Measurements from ENCODE around the gene PRSS23.
"Not testable (repeated sequence)": the region's sequence is repeated elsewhere in the genome, so short reads cannot be mapped to it uniquely, and the experiment has no call there.

The PRSS23 gene

GRCh38 chr11:86812322-86812670, 12.0 kb downstream of the PRSS23 start:
- DNase-seq (ENCODE audit: low read depth in 1 of 2, low spot score in 1 of 2) = no peak

DNA sequence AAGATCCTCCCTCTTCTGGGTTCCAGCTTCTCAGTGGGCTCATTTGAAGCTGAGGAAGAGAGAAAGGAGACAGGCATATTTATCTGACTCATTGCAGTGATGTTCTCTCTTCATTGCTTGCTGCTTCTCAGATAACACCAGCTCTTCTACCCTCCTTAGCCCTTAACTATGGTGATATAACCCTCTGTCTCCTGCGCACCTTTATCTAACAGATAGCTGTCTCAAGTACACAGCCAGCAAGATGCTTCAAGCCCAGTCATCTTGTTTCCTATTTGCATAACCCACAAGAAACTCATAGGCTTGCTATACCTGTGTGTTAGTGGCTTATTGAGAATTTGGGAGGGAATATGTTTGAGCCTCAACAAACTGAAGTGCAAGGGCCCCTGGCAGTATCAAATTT, 12.6 kb downstream of the PRSS23 start:
- no peak for DNase-seq (ENCODE audit: low read depth in 1 of 2, low spot score in 1 of 2)

DNA sequence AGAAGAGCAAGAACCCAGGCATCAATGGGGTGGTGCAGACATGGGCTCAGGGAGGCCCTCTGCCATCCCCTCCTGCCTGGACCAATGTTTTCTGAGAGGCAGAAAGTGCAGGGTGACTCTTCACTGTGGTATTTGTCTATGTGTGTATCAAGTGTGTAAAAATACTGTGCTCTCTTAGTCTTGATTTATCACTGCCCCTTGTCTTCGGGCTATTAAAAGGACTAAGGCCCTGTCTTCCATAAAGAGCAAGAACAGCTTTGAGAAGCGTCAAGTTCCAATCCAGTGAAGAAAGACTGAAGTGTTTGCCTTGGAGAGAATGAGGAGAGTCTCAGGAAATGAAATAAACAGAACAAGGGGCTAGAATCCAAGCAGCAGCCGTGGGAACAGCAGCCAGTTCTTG, 14.4 kb downstream of the PRSS23 start:
- DNase-seq (ENCODE audit: low read depth in 1 of 2, low spot score in 1 of 2) = no peak

DNA sequence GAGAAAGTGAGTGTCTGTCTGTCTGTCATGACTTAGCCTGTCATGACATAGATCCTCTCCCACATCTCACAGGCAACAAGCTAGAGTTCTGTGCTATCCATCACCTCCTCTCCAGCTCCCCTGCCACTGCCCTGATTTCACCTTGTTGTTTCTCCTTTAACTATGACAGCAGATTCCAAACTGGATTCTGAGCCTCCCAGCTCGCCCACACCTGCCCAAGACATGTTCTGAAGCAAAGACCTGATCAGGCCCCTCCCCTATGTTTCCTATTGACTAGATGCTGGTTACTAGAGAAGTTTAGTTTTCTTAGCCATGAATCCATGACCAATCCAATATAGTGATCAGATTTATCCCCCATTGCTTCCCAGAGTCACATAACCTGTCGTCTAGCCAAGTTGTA, 15.4 kb downstream of the PRSS23 start:
- no peak for DNase-seq (ENCODE audit: low read depth in 1 of 2, low spot score in 1 of 2)

GRCh38 chr11:86816251-86816726, 15.9 kb downstream of the PRSS23 start:
- no peak for DNase-seq (ENCODE audit: low read depth in 1 of 2, low spot score in 1 of 2)

DNA sequence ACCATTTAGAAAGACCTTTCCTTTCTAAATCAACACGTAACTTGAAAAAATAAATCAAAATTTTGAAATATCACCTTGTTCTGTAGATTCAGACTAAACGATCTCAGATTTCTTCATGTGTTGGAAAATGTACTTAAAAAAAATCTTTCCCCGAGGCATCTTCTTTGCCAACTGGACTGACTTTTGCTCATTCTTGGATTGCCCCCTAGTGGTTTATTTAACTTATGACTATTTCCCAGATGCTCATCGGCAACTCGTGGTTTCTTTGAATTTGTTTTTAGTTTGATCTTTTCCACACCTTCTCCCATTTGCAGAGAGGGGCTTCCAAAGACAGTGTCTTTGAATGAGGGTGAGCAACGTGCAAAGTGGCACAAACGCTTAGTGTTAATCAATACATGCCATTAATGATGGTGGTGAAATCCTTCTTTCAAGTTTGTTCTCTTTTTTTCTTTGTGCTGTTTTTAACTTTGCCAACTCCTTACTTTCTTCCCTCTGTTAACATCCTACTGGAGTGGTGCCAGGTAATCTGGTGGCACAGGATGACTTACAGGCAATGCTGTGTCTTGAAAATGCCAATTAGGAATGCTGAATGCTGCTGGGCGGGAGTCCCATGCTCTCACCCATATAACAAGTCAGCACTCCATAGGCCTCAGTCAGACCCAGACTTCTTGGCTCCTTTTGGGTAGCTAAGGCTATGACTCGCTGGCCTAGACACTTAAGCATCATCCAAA, 18.3 kb downstream of the PRSS23 start:
- no peak for DNase-seq (ENCODE audit: low read depth in 1 of 2, low spot score in 1 of 2)

GRCh38 chr11:86824139-86824538, 23.8 kb downstream of the PRSS23 start:
- DNase-seq (ENCODE audit: low read depth in 1 of 2, low spot score in 1 of 2) = not testable (repeated sequence)

DNA sequence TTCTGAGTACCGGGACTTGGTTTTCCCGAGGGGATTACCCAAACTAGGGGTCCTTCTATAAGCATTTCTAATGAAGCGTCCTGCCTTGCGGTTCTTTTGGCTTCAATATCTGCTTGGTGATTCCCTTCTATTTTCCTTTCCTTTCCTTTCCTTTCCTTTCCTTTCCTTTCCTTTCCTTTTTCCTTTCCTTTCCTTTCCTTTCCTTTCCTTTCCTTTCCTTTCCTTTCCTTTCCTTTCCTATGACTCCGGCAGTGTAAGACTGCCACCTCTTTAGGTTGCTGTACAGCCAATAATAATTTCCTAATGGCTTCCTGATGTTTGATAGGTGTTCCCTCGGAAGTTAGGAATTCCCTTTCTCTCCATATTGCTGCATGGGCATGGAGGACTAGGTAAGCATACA, 34.0 kb downstream of the PRSS23 start:
- DNase-seq (ENCODE audit: low read depth in 1 of 2, low spot score in 1 of 2) = not testable (repeated sequence)

DNA sequence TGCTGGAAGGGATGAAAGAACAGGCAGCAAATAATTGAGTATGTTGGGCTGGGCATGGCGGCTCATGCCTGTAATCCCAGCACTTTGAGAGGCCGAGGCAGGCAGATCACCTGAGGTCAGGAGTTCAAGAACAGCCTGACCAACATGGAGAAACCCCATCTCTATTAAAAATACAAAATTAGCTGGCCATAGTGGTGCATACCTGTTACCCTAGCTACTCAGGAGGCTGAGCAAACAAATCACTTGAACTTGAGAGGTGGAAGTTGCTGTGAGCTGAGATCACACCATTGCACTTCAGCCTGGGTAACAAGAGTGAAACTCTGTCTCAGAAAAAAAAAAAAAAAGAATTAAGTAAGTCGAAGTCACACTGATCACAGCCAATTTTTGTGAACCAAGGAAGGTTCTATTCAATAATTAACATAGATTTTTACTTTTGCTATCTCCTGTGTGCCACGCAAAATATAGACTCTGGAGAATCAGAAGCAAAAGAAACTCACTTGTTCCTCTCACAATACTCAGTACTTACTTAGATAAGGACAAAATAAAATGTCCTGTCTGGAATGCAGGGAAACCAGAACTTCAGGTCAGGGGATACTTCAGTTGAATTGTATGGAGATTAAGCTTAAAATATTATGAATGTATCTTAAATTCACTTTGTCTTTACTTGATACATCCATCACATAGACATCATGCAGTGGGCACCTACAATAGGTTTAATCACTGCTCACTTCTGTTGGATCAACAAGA, 44.6 kb downstream of the PRSS23 start:
- not testable (repeated sequence) for DNase-seq (ENCODE audit: low read depth in 1 of 2, low spot score in 1 of 2)

DNA sequence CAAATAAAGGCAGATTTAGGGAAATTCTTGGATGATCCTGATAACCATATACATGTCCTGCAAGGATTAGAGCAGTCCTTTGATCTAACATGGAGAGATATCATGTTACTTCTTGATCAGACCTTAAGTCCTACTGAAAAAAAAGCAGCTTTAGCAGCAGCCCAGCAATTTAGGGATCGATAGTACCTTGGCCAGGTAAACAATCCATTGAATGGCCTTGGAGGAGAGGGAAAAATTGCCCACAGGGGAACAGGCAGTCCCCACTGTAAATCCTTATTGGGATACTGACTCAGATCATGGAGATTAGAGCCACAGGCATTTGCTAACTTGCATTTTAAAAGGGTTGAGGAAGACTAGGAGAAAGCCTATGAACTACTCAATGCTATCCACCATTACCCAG, 47.8 kb downstream of the PRSS23 start:
- no peak for DNase-seq (ENCODE audit: low read depth in 1 of 2, low spot score in 1 of 2)

DNA sequence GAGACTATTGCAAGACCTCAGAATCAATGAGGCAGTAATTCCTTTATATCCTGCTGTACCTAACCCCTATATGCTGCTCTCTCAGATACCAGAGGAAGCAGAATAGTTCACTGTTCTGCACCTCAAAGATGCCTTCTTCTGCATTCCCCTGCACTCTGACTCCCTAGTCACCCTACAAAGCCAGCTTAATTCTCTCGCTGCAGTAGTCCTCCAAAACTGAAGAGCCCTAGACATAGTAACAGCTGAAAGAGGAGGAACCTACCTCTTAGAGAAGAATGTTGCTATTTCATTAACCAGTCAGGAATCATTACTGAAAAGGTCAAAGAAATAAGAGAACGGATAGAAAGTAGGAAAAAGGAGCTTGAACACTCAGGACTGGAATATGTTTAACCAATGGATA, 49.3 kb downstream of the PRSS23 start:
- DNase-seq (ENCODE audit: low read depth in 1 of 2, low spot score in 1 of 2) = no peak

Measured in activated T-helper 1 cell treated with anti-CD3 and anti-CD28 coated beads, Interleukin-2, amount 50 U/mL, for 16 hours (primary cell).